ENCODE data around the gene EPO.
A peak's percentile ranks its signal among the peaks of the same experiment; 100 is the strongest.
"Not testable (repeated sequence)": the region's sequence is repeated elsewhere in the genome, so short reads cannot be mapped to it uniquely, and the experiment has no call there.

EPO gene

GRCh38 chr7:100689230-100690135 lies 30.8 kb upstream of the EPO start:
- Histone ChIP-seq H3K36me3 (ENCODE audit: control insufficient read depth in 2 of 2, insufficient read depth in 2 of 2, low read length in 2 of 2) (peaks cover 35 to 38% of the 10 kb centered on the region in 2 donors), H3K9me3 (ENCODE audit: control insufficient read depth in 2 of 2, low read length in 2 of 2) (no peaks in the 10 kb centered on the region), H3K4me1 (ENCODE audit: control insufficient read depth in 2 of 2, insufficient read depth in 2 of 2, low read length in 2 of 2) (peaks cover 16 to 19% of the 10 kb centered on the region in 2 donors), H3K9ac (ENCODE audit: low read depth in 1 of 2, low read length in 2 of 2) (no peak overlapping the region), H3K27ac (ENCODE audit: low read depth in 2 of 2, low read length in 2 of 2) (no peak overlapping the region), H3K4me3 (ENCODE audit: low read length in 2 of 2) (no peak overlapping the region), H3K27me3 (ENCODE audit: control insufficient read depth in 2 of 2, insufficient read depth in 2 of 2, low read length in 2 of 2) (no peaks in the 10 kb centered on the region)

DNA sequence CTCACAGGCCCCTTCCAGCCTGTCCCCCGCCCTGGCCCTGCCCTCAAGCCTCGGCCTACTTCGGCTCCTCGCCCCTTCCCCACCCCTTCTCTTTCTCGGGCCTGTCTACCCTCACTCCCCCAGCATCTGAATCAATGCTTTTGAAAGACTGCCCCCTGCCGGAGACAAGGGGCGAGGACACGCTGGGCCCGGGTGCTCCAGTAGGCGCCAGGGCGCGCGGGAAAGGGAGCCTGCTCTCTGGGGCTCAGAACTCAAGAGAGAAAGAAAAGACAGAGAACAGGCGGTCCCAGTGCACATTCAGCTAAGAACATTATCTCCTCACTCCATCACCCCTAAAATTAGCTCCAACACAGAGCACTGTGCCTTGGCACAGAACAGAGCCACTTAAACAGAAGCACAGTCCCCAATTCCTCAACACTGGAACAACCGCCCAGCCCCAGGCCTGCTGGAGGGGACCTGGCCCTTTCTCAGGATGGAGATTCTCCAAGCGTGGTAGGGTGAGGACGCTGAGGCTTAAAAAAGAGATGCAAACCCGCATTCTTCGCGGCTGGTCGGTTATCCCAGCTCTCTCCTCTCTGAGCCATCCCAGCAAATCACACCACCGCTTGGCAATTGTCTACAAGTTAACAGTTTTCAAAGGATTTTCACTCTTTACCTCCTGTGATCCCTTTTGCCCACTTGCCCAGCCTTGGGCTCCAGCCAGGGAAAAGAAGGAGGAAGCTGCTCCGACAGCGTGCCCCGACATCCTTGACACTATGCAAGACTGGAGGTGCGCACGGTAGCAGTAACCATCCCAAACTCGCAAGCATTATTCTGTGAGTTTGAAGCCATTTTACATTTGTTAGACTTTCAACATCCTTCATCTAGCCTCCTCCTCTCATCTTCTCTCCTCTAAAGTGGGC lies 28.3 kb upstream of the EPO start:
- Histone ChIP-seq H3K27ac (ENCODE audit: low read depth in 2 of 2, low read length in 2 of 2) (no peak overlapping the region), H3K9ac (ENCODE audit: low read depth in 1 of 2, low read length in 2 of 2) (no peak overlapping the region), H3K27me3 (ENCODE audit: control insufficient read depth in 2 of 2, insufficient read depth in 2 of 2, low read length in 2 of 2) (no peaks in the 10 kb centered on the region), H3K4me1 (ENCODE audit: control insufficient read depth in 2 of 2, insufficient read depth in 2 of 2, low read length in 2 of 2) (peaks cover 16 to 19% of the 10 kb centered on the region in 2 donors), H3K9me3 (ENCODE audit: control insufficient read depth in 2 of 2, low read length in 2 of 2) (no peaks in the 10 kb centered on the region), H3K4me3 (ENCODE audit: low read length in 2 of 2) (peak overlapping the region; percentile 24 to 40), H3K36me3 (ENCODE audit: control insufficient read depth in 2 of 2, insufficient read depth in 2 of 2, low read length in 2 of 2) (peaks cover 14 to 19% of the 10 kb centered on the region in 2 donors)

GRCh38 chr7:100692578-100692961 lies 27.7 kb upstream of the EPO start:
- H3K27ac ChIP-seq (ENCODE audit: low read depth in 2 of 2, low read length in 2 of 2): no peak overlapping the region
- H3K4me3 ChIP-seq (ENCODE audit: low read length in 2 of 2): peak overlapping the region; percentile 59 to 81
- no peaks in the 10 kb centered on the region for H3K9me3 ChIP-seq (ENCODE audit: control insufficient read depth in 2 of 2, low read length in 2 of 2)
- peaks cover 16 to 19% of the 10 kb centered on the region in 2 donors for H3K4me1 ChIP-seq (ENCODE audit: control insufficient read depth in 2 of 2, insufficient read depth in 2 of 2, low read length in 2 of 2)
- no peaks in the 10 kb centered on the region for H3K27me3 ChIP-seq (ENCODE audit: control insufficient read depth in 2 of 2, insufficient read depth in 2 of 2, low read length in 2 of 2)
- H3K9ac ChIP-seq (ENCODE audit: low read depth in 1 of 2, low read length in 2 of 2): peak overlapping the region in 1 of 2 donors; percentile 70
- peaks cover 13 to 15% of the 10 kb centered on the region in 2 donors for H3K36me3 ChIP-seq (ENCODE audit: control insufficient read depth in 2 of 2, insufficient read depth in 2 of 2, low read length in 2 of 2)

- Histone ChIP-seq H3K4me1 (ENCODE audit: control insufficient read depth in 2 of 2, insufficient read depth in 2 of 2, low read length in 2 of 2) (peaks cover 16 to 19% of the 10 kb centered on the region in 2 donors), H3K9ac (ENCODE audit: low read depth in 1 of 2, low read length in 2 of 2) (peak overlapping the region; percentile 70 to 75), H3K27me3 (ENCODE audit: control insufficient read depth in 2 of 2, insufficient read depth in 2 of 2, low read length in 2 of 2) (no peaks in the 10 kb centered on the region), H3K27ac (ENCODE audit: low read depth in 2 of 2, low read length in 2 of 2) (peak overlapping the region in 1 of 2 donors; percentile 23), H3K4me3 (ENCODE audit: low read length in 2 of 2) (peak overlapping the region; percentile 59 to 81), H3K9me3 (ENCODE audit: control insufficient read depth in 2 of 2, low read length in 2 of 2) (no peaks in the 10 kb centered on the region), H3K36me3 (ENCODE audit: control insufficient read depth in 2 of 2, insufficient read depth in 2 of 2, low read length in 2 of 2) (peaks cover 4 to 6% of the 10 kb centered on the region in 2 donors)
These were observed 26.8 kb upstream of the EPO start for GRCh38 chr7:100693312-100694097.

DNA sequence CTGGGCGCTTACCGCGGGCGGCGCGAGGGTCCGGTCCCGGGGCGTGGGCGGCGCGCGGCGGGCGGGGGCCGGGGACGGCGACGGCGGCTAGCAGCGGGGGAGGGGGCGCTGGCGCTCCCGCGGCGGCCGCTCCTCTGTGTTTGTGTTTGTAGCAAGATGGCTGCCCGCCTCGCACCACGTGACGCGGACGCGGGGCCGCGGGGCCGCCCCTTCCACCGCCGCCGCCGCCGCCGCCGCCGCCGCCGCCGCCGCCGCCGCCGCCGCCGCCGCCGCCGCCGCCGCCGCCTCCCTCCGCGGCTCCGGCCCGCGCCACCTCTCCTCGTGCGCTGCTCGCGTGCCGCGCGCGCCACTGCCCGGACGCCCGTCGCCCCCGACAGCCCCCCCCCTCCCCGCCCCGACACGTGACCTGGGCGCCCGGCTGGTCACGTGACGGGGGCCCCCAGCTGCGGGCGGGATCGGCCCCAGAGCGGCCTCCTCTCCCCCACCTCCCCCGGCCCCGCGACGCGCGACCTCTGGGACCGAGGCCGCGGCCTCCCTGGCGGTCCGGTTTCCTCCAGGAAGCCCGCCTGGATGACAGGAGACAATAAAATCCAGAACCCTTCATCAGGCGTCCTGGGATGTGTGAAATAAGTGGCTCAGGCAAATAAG lies 26.0 kb upstream of the EPO start, which contains the start of gene GIGYF1:
Gene GIGYF1 (minus strand): TSS at position 153 of the 648 bp plus-strand sequence. CDS start 6,012 bp downstream, outside the sequence.
- Histone ChIP-seq H3K27ac (ENCODE audit: low read depth in 2 of 2, low read length in 2 of 2) (peak within 1 kb of the TSS in 1 of 2 donors; percentile 32), H3K4me1 (ENCODE audit: control insufficient read depth in 2 of 2, insufficient read depth in 2 of 2, low read length in 2 of 2) (peaks cover 16 to 19% of the 10 kb centered on the region in 2 donors)

DNA sequence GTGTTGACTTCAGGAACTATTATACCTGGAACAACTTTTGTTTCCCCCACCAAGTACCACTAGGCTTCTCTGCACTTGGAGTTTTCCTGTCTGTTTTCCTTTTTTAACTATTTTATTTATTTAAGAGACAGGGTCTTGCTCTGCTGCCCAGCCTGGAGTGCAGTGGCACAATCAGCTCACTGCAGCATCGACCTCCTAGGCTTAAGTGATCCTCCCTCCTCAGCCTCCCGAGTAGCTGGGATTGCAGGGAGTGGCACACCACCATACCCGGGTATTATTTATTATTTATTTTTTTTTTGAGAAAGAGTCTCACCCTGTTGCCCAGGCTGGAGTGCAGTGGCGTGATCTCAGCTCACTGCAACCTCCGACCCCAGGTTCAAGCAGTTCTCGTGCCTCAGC lies 24.1 kb upstream of the EPO start:
- Histone ChIP-seq H3K27me3 (ENCODE audit: control insufficient read depth in 2 of 2, insufficient read depth in 2 of 2, low read length in 2 of 2) (peaks cover 6 to 7% of the 10 kb centered on the region in 2 donors), H3K36me3 (ENCODE audit: control insufficient read depth in 2 of 2, insufficient read depth in 2 of 2, low read length in 2 of 2) (no peaks in the 10 kb centered on the region), H3K4me3 (ENCODE audit: low read length in 2 of 2) (no peak overlapping the region), H3K27ac (ENCODE audit: low read depth in 2 of 2, low read length in 2 of 2) (no peak overlapping the region), H3K4me1 (ENCODE audit: control insufficient read depth in 2 of 2, insufficient read depth in 2 of 2, low read length in 2 of 2) (peaks cover 16 to 19% of the 10 kb centered on the region in 2 donors), H3K9ac (ENCODE audit: low read depth in 1 of 2, low read length in 2 of 2) (no peak overlapping the region), H3K9me3 (ENCODE audit: control insufficient read depth in 2 of 2, low read length in 2 of 2) (no peaks in the 10 kb centered on the region)

More for the DNA sequence above, 26.0 kb upstream of the EPO start, which contains the start of gene GIGYF1:
- H3K4me3 ChIP-seq (ENCODE audit: low read length in 2 of 2): peak within 1 kb of the TSS; percentile 59 to 81
- H3K27me3 ChIP-seq (ENCODE audit: control insufficient read depth in 2 of 2, insufficient read depth in 2 of 2, low read length in 2 of 2): peaks cover 0 to 4% of the 10 kb centered on the region in 2 donors
- peak within 1 kb of the TSS; percentile 70 to 75 for H3K9ac ChIP-seq (ENCODE audit: low read depth in 1 of 2, low read length in 2 of 2)
- H3K36me3 ChIP-seq (ENCODE audit: control insufficient read depth in 2 of 2, insufficient read depth in 2 of 2, low read length in 2 of 2): no peaks in the 10 kb centered on the region
- no peaks in the 10 kb centered on the region for H3K9me3 ChIP-seq (ENCODE audit: control insufficient read depth in 2 of 2, low read length in 2 of 2)

DNA sequence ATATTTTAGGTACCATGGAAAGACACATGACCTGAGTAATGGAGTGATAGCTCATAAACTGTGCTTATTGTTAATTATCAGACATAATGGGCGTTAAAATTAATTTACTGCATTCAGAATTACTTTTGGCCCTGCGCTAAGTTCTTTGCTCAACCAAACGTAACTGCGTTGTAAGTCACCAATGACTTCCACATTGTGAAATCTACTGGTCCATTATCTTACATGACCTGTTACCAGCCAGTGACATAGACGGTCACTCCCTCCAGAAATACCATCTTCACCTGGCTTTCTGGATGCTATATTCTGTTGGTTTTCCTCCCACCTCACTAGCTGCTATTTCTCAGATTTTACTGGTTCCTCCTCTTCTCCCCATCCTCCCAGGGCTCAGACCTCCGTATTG lies 21.2 kb upstream of the EPO start:
- Histone ChIP-seq H3K36me3 (ENCODE audit: control insufficient read depth in 2 of 2, insufficient read depth in 2 of 2, low read length in 2 of 2) (no peaks in the 10 kb centered on the region), H3K4me3 (ENCODE audit: low read length in 2 of 2) (no peak overlapping the region), H3K27me3 (ENCODE audit: control insufficient read depth in 2 of 2, insufficient read depth in 2 of 2, low read length in 2 of 2) (peaks cover 6 to 7% of the 10 kb centered on the region in 2 donors), H3K9ac (ENCODE audit: low read depth in 1 of 2, low read length in 2 of 2) (no peak overlapping the region), H3K9me3 (ENCODE audit: control insufficient read depth in 2 of 2, low read length in 2 of 2) (no peaks in the 10 kb centered on the region), H3K27ac (ENCODE audit: low read depth in 2 of 2, low read length in 2 of 2) (no peak overlapping the region), H3K4me1 (ENCODE audit: control insufficient read depth in 2 of 2, insufficient read depth in 2 of 2, low read length in 2 of 2) (no peaks in the 10 kb centered on the region)

DNA sequence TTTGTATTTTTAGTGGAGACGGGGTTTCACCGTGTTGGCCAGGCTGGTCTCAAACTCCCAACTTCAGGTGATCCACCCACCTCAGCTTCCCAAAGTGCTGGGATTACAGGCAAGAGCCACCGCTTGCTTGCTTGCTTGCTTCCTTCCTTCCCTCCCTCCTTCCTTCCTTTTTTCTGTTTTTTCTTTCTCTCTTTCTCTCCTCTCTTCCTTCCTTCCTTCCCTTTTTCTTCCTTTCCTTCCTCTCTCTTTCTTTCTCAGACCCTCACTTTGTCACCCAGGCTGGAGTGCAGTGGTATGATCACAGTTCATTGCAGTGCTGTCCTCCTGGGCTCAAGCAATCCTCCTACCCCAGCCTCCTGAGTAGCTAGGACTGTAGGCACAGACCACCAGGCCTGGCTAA lies 19.2 kb upstream of the EPO start:
- H3K27ac ChIP-seq (ENCODE audit: low read depth in 2 of 2, low read length in 2 of 2); H3K4me3 ChIP-seq (ENCODE audit: low read length in 2 of 2); H3K9me3 ChIP-seq (ENCODE audit: control insufficient read depth in 2 of 2, low read length in 2 of 2); H3K36me3 ChIP-seq (ENCODE audit: control insufficient read depth in 2 of 2, insufficient read depth in 2 of 2, low read length in 2 of 2); H3K9ac ChIP-seq (ENCODE audit: low read depth in 1 of 2, low read length in 2 of 2); H3K4me1 ChIP-seq (ENCODE audit: control insufficient read depth in 2 of 2, insufficient read depth in 2 of 2, low read length in 2 of 2); H3K27me3 ChIP-seq (ENCODE audit: control insufficient read depth in 2 of 2, insufficient read depth in 2 of 2, low read length in 2 of 2): not testable (repeated sequence)

DNA sequence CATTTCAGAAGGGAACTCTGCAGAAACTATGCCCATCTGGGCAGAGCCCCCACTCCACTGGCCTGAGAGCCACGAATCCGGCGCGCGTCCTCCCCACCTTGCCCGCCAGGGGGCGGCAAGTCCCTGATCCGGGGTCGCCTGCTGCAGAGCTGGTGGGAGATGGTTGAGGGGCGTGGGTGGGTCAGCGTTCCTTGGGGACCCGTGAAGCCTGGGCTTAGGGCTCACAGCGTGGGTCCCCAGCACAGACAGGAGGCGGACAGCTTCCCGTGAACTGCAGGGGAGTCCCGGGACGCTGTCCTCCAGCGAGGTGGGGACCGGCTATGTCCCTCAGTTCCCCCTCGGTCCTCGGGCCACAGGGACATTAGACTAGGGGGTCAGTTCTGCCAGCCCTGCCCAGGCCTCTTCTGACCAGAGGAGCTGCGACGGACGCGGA lies 14.9 kb upstream of the EPO start:
- Histone ChIP-seq H3K9me3 (ENCODE audit: control insufficient read depth in 2 of 2, low read length in 2 of 2) (no peaks in the 10 kb centered on the region), H3K4me3 (ENCODE audit: low read length in 2 of 2) (peak overlapping the region; percentile 88 to 93), H3K4me1 (ENCODE audit: control insufficient read depth in 2 of 2, insufficient read depth in 2 of 2, low read length in 2 of 2) (peaks cover 13 to 15% of the 10 kb centered on the region in 2 donors), H3K9ac (ENCODE audit: low read depth in 1 of 2, low read length in 2 of 2) (peak overlapping the region; percentile 79 to 97), H3K27ac (ENCODE audit: low read depth in 2 of 2, low read length in 2 of 2) (peak overlapping the region; percentile 85 to 97), H3K36me3 (ENCODE audit: control insufficient read depth in 2 of 2, insufficient read depth in 2 of 2, low read length in 2 of 2) (peaks cover 0 to 2% of the 10 kb centered on the region in 2 donors), H3K27me3 (ENCODE audit: control insufficient read depth in 2 of 2, insufficient read depth in 2 of 2, low read length in 2 of 2) (no peaks in the 10 kb centered on the region)

All from mucosa of rectum (tissue), 2 donors.